ENCODE data around the gene ASIC2. TPM values are rescaled to one million over a fixed set of nuclear protein-coding genes. Genes with fewer than 3 reads are reported as not detected.

Gene ASIC2
- total and polyA plus RNA-seq, 2 donors (not counting 3 experiments of a cell fraction or from before 2014, with no cell fraction given), result not detected

- no peaks in the 10 kb centered on the region for H3K9me1 ChIP-seq (replicated peaks; ENCODE audit: control insufficient read depth, extremely low read depth, insufficient read depth, low read length)
- TF ChIP-seq JUN (IDR thresholded peaks at IDR 0.05; ENCODE audit: borderline replicate concordance, insufficient read depth, insufficient read length, low read depth) (no peak), POLR2A (IDR thresholded peaks at IDR 0.05; ENCODE audit: low read depth, low read length) (no peak), EZH2 (IDR thresholded peaks at IDR 0.05; ENCODE audit: borderline replicate concordance, low read depth, low read length, severe bottlenecking) (no peak), FOS (IDR thresholded peaks at IDR 0.05; ENCODE audit: borderline replicate concordance, insufficient read depth, low read length) (no peak), CTCF (IDR thresholded peaks at IDR 0.05; ENCODE audit: extremely low read depth in 1 of 2, insufficient read depth in 1 of 2, low read depth in 1 of 2, low read length in 2 of 2) (no peak), MYC (IDR thresholded peaks at IDR 0.05; ENCODE audit: low read depth, low read length) (no peak), POLR2AphosphoS5 (IDR thresholded peaks at IDR 0.05; ENCODE audit: insufficient read depth, low read depth, low read length) (no peak), GATA2 (IDR thresholded peaks at IDR 0.05; ENCODE audit: insufficient read depth, insufficient read length, low read depth, low read length) (no peak), MAX (IDR thresholded peaks at IDR 0.05; ENCODE audit: insufficient read depth, insufficient read length) (no peak)
- BruUV-seq (replicated peaks), result no TSS peak
- intact Hi-C loops (cut with micrococcal nuclease) (no loop called here), dilution Hi-C loops (cut with MboI; ENCODE audit: extremely low pct_ligation_motif_present, low sequenced_read_pairs) (no loop called here)
- no peaks in the 10 kb centered on the region for H3K9me3 ChIP-seq (replicated peaks; ENCODE audit: control insufficient read depth, insufficient read depth, low read length)
- H3K27ac ChIP-seq (ENCODE audit: insufficient read depth, low read depth, low read length), result no peak overlapping the region
- H4K20me1 ChIP-seq (replicated peaks; ENCODE audit: control insufficient read depth, extremely low read depth, insufficient read depth, low read length), result no peaks in the 10 kb centered on the region
- H3K9ac ChIP-seq (replicated peaks; ENCODE audit: extremely low read depth, insufficient read depth, low read length), result no peak overlapping the region
- POLR2A ChIA-PET, result no interaction called here
- H3K36me3 ChIP-seq (ENCODE audit: control insufficient read depth in 2 of 2, extremely low read depth in 1 of 2, insufficient read depth in 2 of 2, low read length in 2 of 2), result no peaks in the 10 kb centered on the region
- no peak overlapping the region for H3K4me2 ChIP-seq (ENCODE audit: insufficient read depth, low read length)
- DNase-seq (ENCODE audit: low read depth, low spot score), result no peak
- H2AFZ ChIP-seq (ENCODE audit: low read depth, low read length), result no peak overlapping the region
- H3K27me3 ChIP-seq (ENCODE audit: control insufficient read depth in 2 of 2, insufficient read depth in 2 of 2, low read length in 2 of 2), result no peaks in the 10 kb centered on the region
- no peaks in the 10 kb centered on the region for H3K4me1 ChIP-seq (ENCODE audit: control insufficient read depth, extremely low read depth, insufficient read depth, low read length)
- no peak for FAIRE-seq
- CTCF ChIA-PET, result no interaction called here
- H3K79me2 ChIP-seq (ENCODE audit: control insufficient read depth, insufficient read depth, low read length), result no peaks in the 10 kb centered on the region
- H3K4me3 ChIP-seq (replicated peaks in 1 of 3; ENCODE audit: insufficient read depth in 1 of 3, low read depth in 1 of 3, low read length in 3 of 3), result no peak overlapping the region
Observed at GRCh38 chr17:33118391-33119075, 174.6 kb downstream of the ASIC2 start.

Data from endothelial cell of umbilical vein (primary cell).